Kidney epithelial cell (primary cell): ENCODE results near the gene TRPV5. TPM values are rescaled to one million over a fixed set of nuclear protein-coding genes. Genes with fewer than 3 reads are reported as not detected.

Source experiments
- DNase-seq: peaks from one replicate; pipeline ENCODE4 v3.0.0-alpha.2; 2010; ENCODE audit warnings: low read depth
- H3K27me3 ChIP-seq: 2 replicates; pipeline ENCODE4 v1.6.0; 2011; ENCODE audit warnings: low read length; ENCODE audit not compliant: control insufficient read depth, insufficient read depth
- H3K36me3 ChIP-seq: 2 replicates; pipeline ENCODE4 v1.5.1; 2011; ENCODE audit warnings: low read length; ENCODE audit not compliant: control insufficient read depth, insufficient read depth
- H3K4me3 ChIP-seq: 2 replicates; pipeline ENCODE4 v1.5.1; 2011; ENCODE audit warnings: low read depth, mild to moderate bottlenecking, control low read depth, low read length
- CTCF ChIP-seq: IDR thresholded peaks from 2 replicates; pipeline ENCODE4 v1.5.1; 2011; ENCODE audit warnings: mild to moderate bottlenecking, moderate library complexity, low read length, control low read depth, inconsistent platforms; ENCODE audit not compliant: insufficient read depth, poor library complexity, severe bottlenecking
- total RNA-seq: library from RNA; depleted of rRNA; stranded (reverse); fragments of >200 nt; gene quantifications from 2 replicates; pipeline ENCODE4 v1.2.3, GENCODE V29; 2015

Gene TRPV5
- total RNA-seq, 1 donor from 2014 or later: not detected

DNA sequence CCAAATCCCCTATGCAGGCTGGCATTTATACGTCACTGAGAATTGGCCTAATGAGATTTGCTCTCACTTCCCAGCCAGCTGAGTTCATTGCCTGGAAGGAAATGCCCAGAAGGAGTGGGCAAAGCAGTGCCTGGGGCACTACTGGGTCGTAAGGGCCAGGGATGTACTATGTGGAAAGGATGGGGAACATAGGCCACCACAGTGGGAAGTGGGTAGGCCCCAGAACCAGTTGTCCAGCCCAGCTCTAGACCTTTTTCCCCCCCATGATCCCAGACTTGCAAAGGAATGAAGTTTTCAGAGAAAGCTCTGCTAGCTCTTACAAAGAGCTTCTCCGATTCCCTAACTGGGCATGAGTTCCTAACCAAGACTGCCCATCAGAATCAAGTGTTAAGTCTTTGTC is 13.9 kb downstream of the TRPV5 start:
- Histone ChIP-seq H3K36me3 (no peaks in the 10 kb centered on the region), H3K27me3 (no peaks in the 10 kb centered on the region), H3K4me3 (no peak overlapping the region)
- no peak for TF ChIP-seq CTCF
- no peak for DNase-seq

- no peaks in the 10 kb centered on the region for H3K36me3 ChIP-seq
- DNase-seq: no peak
- TF ChIP-seq CTCF: no peak
- no peak overlapping the region for H3K4me3 ChIP-seq
- H3K27me3 ChIP-seq: no peaks in the 10 kb centered on the region
These were observed 14.6 kb downstream of the TRPV5 start for GRCh38 chr7:142918901-142919300.

DNA sequence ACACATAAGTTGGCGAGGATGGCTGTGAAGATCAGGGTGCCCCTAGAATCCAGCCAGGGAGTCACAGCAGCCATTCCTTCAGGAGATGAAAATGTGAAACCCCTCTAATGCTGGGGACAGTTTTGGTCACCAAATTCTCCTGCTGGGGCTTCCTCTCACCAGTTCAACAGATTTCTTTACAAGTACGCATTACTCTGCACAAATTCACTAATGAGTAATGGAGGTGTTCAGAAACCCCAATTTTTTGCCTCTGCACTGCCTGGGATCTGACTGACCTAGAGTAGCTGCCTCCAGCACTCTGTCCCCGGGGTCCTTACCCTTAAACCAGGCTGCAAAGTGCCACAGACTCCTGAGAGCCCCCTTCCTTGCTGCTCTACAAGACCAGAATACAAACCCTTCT is 16.1 kb downstream of the TRPV5 start:
- Histone ChIP-seq H3K36me3 (no peaks in the 10 kb centered on the region), H3K27me3 (no peaks in the 10 kb centered on the region), H3K4me3 (no peak overlapping the region)
- DNase-seq: no peak
- no peak for TF ChIP-seq CTCF

GRCh38 chr7:142916508-142916907 is 17.0 kb downstream of the TRPV5 start:
- H3K27me3 ChIP-seq: no peaks in the 10 kb centered on the region
- H3K4me3 ChIP-seq: no peak overlapping the region
- no peaks in the 10 kb centered on the region for H3K36me3 ChIP-seq
- no peak for TF ChIP-seq CTCF
- DNase-seq: no peak

- H3K36me3 ChIP-seq: no peaks in the 10 kb centered on the region
These were observed 18.2 kb downstream of the TRPV5 start for GRCh38 chr7:142915315-142915714.

GRCh38 chr7:142914121-142914520 is 19.4 kb downstream of the TRPV5 start:
- no peak for DNase-seq
- no peaks in the 10 kb centered on the region for H3K36me3 ChIP-seq

More at GRCh38 chr7:142915315-142915714, 18.2 kb downstream of the TRPV5 start:
- no peak for TF ChIP-seq CTCF
- H3K27me3 ChIP-seq: no peaks in the 10 kb centered on the region
- no peak overlapping the region for H3K4me3 ChIP-seq
- DNase-seq: no peak

More at GRCh38 chr7:142914121-142914520, 19.4 kb downstream of the TRPV5 start:
- no peak for TF ChIP-seq CTCF
- Histone ChIP-seq H3K27me3 (no peaks in the 10 kb centered on the region), H3K4me3 (no peak overlapping the region)
